H1 (cell line): Measurements from ENCODE around the gene PRKN. TPM values are rescaled to one million over a fixed set of nuclear protein-coding genes. Genes with fewer than 3 reads are reported as not detected.

Experiments
- CTCF ChIA-PET: fragments of 300-600 bp; sonication (Branson Sonifier 250); formaldehyde crosslinking; loops from one replicate; lab custom pipeline; 2021; ENCODE audit not compliant: partially characterized antibody; lab: Charles Lee
- POLR2A ChIA-PET: fragments of 300-600 bp; sonication (Branson Sonifier 250); formaldehyde crosslinking; loops from one replicate; lab custom pipeline; 2021; ENCODE audit warnings: inconsistent platforms; ENCODE audit not compliant: partially characterized antibody; lab: Charles Lee
- DNase-seq, 2 experiments: peaks; one replicate each; pipeline versions ENCODE4 v3.0.0 to v3.0.0-alpha.2; 2010 to 2022; ENCODE audit warnings: low spot score in 2 of 2, low read depth in 1 of 2, mixed read lengths in 1 of 2
- FAIRE-seq: peaks from 2 replicates; lab custom pipeline; 2011; peaks lifted over from hg19 to GRCh38; lab: Jason Lieb, UNC
- H2AFZ ChIP-seq: 2 replicates; pipeline ENCODE4 v1.8.1; 2012; ENCODE audit warnings: low read length, inconsistent platforms
- H2AK5ac ChIP-seq: 2 replicates; pipeline ENCODE4 v1.6.1; 2013; ENCODE audit warnings: low read depth, low read length
- H2BK120ac ChIP-seq: replicated peaks from 2 replicates; pipeline ENCODE3; 2013; ENCODE audit warnings: low read depth, low read length, inconsistent platforms
- H2BK12ac ChIP-seq: 2 replicates; pipeline ENCODE4 v1.6.1; 2013; ENCODE audit warnings: low read depth, low read length
- H2BK15ac ChIP-seq: 2 replicates; pipeline ENCODE4 v1.6.1; 2013; ENCODE audit warnings: low read length
- H2BK20ac ChIP-seq: 2 replicates; pipeline ENCODE4 v1.6.1; 2013; ENCODE audit warnings: low read length
- H2BK5ac ChIP-seq: 2 replicates; pipeline ENCODE4 v1.6.1; 2013; ENCODE audit warnings: low read depth, low read length
- H3K14ac ChIP-seq: 2 replicates; pipeline ENCODE4 v1.6.1; 2013; ENCODE audit warnings: inconsistent platforms; ENCODE audit not compliant: insufficient read length
- H3K18ac ChIP-seq: 2 replicates; pipeline ENCODE4 v1.6.1; 2013; ENCODE audit warnings: low read length; ENCODE audit errors: extremely low read depth
- H3K23ac ChIP-seq: 2 replicates; pipeline ENCODE4 v1.6.1; 2013; ENCODE audit warnings: inconsistent platforms; ENCODE audit not compliant: insufficient read length
- H3K23me2 ChIP-seq: 2 replicates; pipeline ENCODE4 v1.6.1; 2013; ENCODE audit warnings: low read depth, low read length
- H3K27ac ChIP-seq: 2 replicates; pipeline ENCODE4 v1.6.1; 2011; ENCODE audit warnings: low read depth, low read length, inconsistent platforms
- H3K27me3 ChIP-seq, 4 experiments: replicated peaks in 1 of 4; 1 replicate in 1 of 4; 2 replicates in 3 of 4; pipeline versions ENCODE4 v1.6.1 to v1.8.1; 2011 to 2013; ENCODE audit warnings: low read length in 3 of 4, mild to moderate bottlenecking in 3 of 4, inconsistent platforms in 2 of 4, mixed read lengths in 2 of 4, moderate library complexity in 1 of 4; ENCODE audit not compliant: control insufficient read depth in 3 of 4, insufficient read depth in 3 of 4; ENCODE audit errors: extremely low read depth in 1 of 4
- H3K36me3 ChIP-seq, 4 experiments: 2 replicates each; pipeline versions ENCODE4 v1.6.1 to v1.8.1; 2011 to 2013; ENCODE audit warnings: mild to moderate bottlenecking in 4 of 4, low read length in 3 of 4, moderate library complexity in 2 of 4, control low read depth in 1 of 4, inconsistent platforms in 1 of 4; ENCODE audit not compliant: insufficient read depth in 4 of 4, control insufficient read depth in 2 of 4
- H3K4ac ChIP-seq: replicated peaks from 2 replicates; pipeline ENCODE3; 2013; ENCODE audit warnings: low read length, low read depth, mixed read lengths, inconsistent platforms; ENCODE audit not compliant: insufficient read length
- H3K4me1 ChIP-seq, 4 experiments: replicated peaks in 1 of 4; 1 replicate in 1 of 4; 2 replicates in 3 of 4; pipeline versions ENCODE4 v1.6.1 to v1.8.1; 2011 to 2013; ENCODE audit warnings: low read length in 3 of 4, inconsistent platforms in 2 of 4, mixed read lengths in 1 of 4; ENCODE audit not compliant: insufficient read depth in 4 of 4, control insufficient read depth in 3 of 4
- H3K4me2 ChIP-seq, 2 experiments: 2 replicates each; pipeline versions ENCODE4 v1.6.1 to v1.8.1; 2011 to 2013; ENCODE audit warnings: low read depth in 2 of 2, low read length in 2 of 2, control low read depth in 1 of 2, inconsistent platforms in 1 of 2, mild to moderate bottlenecking in 1 of 2; ENCODE audit not compliant: insufficient read depth in 1 of 2
- H3K4me3 ChIP-seq, 4 experiments: fragments of 200-600, 300-600 bp in 1 of 4; sonication (generic), shearing (Covaris generic), sonication (Bioruptor Twin) in 1 of 4; 2 replicates each; pipeline versions ENCODE4 v1.5.1 to v1.8.1; 2011 to 2016; ENCODE audit warnings: low read length in 4 of 4, low read depth in 3 of 4, control low read depth in 2 of 4, inconsistent platforms in 2 of 4, mild to moderate bottlenecking in 2 of 4, mixed read lengths in 1 of 4, moderate library complexity in 1 of 4; ENCODE audit not compliant: insufficient read depth in 2 of 4; ENCODE audit errors: extremely low read depth in 1 of 4
- H3K56ac ChIP-seq: replicated peaks from 2 replicates; pipeline ENCODE3; 2013; ENCODE audit warnings: low read depth, mild to moderate bottlenecking, mixed read lengths, low read length, inconsistent platforms; ENCODE audit not compliant: insufficient read length
- H3K79me1 ChIP-seq: 2 replicates; pipeline ENCODE4 v1.6.1; 2013; ENCODE audit warnings: low read depth, low read length, control low read depth
- H3K79me2 ChIP-seq, 2 experiments: 2 replicates each; pipeline versions ENCODE4 v1.6.1 to v1.8.1; 2012 to 2013; ENCODE audit warnings: low read length in 2 of 2, mild to moderate bottlenecking in 2 of 2, inconsistent platforms in 1 of 2; ENCODE audit not compliant: insufficient read depth in 2 of 2, control insufficient read depth in 1 of 2
- H3K9ac ChIP-seq, 4 experiments: replicated peaks in 1 of 4; 1 replicate in 1 of 4; 2 replicates in 3 of 4; pipeline versions ENCODE4 v1.6.1 to v1.8.1; 2011 to 2013; ENCODE audit warnings: low read depth in 3 of 4, low read length in 3 of 4, control low read depth in 2 of 4, mild to moderate bottlenecking in 2 of 4, moderate library complexity in 2 of 4, inconsistent platforms in 1 of 4; ENCODE audit errors: extremely low read depth in 1 of 4
- H3K9me3 ChIP-seq, 2 experiments: 2 replicates each; pipeline versions ENCODE4 v1.6.1 to v1.8.1; 2012 to 2013; ENCODE audit warnings: mild to moderate bottlenecking in 2 of 2, moderate library complexity in 2 of 2, control low read depth in 1 of 2, inconsistent platforms in 1 of 2, low read depth in 1 of 2, low read length in 1 of 2, mixed read lengths in 1 of 2; ENCODE audit not compliant: insufficient read depth in 2 of 2
- H4K20me1 ChIP-seq, 2 experiments: replicated peaks in 1 of 2; 2 replicates each; pipeline versions ENCODE3 to v1.8.1; 2011 to 2013; ENCODE audit warnings: inconsistent platforms in 2 of 2, low read length in 2 of 2, mild to moderate bottlenecking in 1 of 2; ENCODE audit not compliant: insufficient read depth in 2 of 2, control insufficient read depth in 1 of 2
- H4K5ac ChIP-seq: 2 replicates; pipeline ENCODE4 v1.6.1; 2013; ENCODE audit warnings: low read length, low read depth, mixed read lengths, inconsistent platforms; ENCODE audit not compliant: insufficient read length
- H4K8ac ChIP-seq: 2 replicates; pipeline ENCODE4 v1.8.0; 2013; ENCODE audit warnings: mild to moderate bottlenecking, moderate library complexity, low read length, inconsistent platforms; ENCODE audit not compliant: insufficient read depth; ENCODE audit errors: extremely low read depth
- H4K91ac ChIP-seq: replicated peaks from 2 replicates; pipeline ENCODE3; 2013; ENCODE audit warnings: low read length, mixed read lengths, inconsistent platforms; ENCODE audit not compliant: insufficient read length
- CBX8 ChIP-seq: fragments of 300-800, 300-1000 bp; sonication (generic); IDR thresholded peaks from 2 replicates; pipeline ENCODE4 v1.7.1; 2016; ENCODE audit warnings: low read depth, low read length, borderline replicate concordance
- JUN ChIP-seq: IDR thresholded peaks from 2 replicates; pipeline ENCODE4 v1.6.1; 2011; ENCODE audit warnings: low read depth, mild to moderate bottlenecking, improper control_type of control experiment, low read length
- JUND ChIP-seq: IDR thresholded peaks from 2 replicates; pipeline ENCODE4 v1.6.1; 2011; ENCODE audit warnings: mild to moderate bottlenecking, improper control_type of control experiment, low read length
- KDM5A ChIP-seq: fragments of 200-600 bp; IDR thresholded peaks from 2 replicates; pipeline ENCODE4 v1.7.1; 2012; ENCODE audit warnings: mild to moderate bottlenecking, low read length, inconsistent platforms, mixed read lengths
- MAFK ChIP-seq: IDR thresholded peaks from 2 replicates; pipeline ENCODE4 v1.6.1; 2012; ENCODE audit warnings: low read depth, mild to moderate bottlenecking, improper control_type of control experiment, low read length
- NANOG ChIP-seq: IDR thresholded peaks from 2 replicates; pipeline ENCODE4 v1.6.1; 2011; ENCODE audit warnings: low read length, low read depth, mild to moderate bottlenecking, inconsistent platforms; ENCODE audit not compliant: insufficient read depth, poor library complexity, severe bottlenecking
- PHF8 ChIP-seq: fragments of 200-600 bp; sonication (generic); conservative IDR thresholded peaks from 2 replicates; pipeline ENCODE4 v1.7.1; 2012; ENCODE audit warnings: low read depth, mild to moderate bottlenecking, inconsistent platforms, low read length, moderate library complexity
- POU5F1 ChIP-seq: IDR thresholded peaks from 2 replicates; pipeline ENCODE4 v1.6.1; 2011; ENCODE audit warnings: low read depth, mild to moderate bottlenecking, low read length, moderate library complexity
- RNF2 ChIP-seq: fragments of 200-900, 300-1000 bp; sonication (generic); IDR thresholded peaks from 2 replicates; pipeline ENCODE4 v1.7.1; 2016; ENCODE audit warnings: borderline replicate concordance, low read depth, mild to moderate bottlenecking, antibody characterized with exemption, low read length; ENCODE audit not compliant: poor library complexity, severe bottlenecking; ENCODE audit errors: missing control alignments
- SIN3A ChIP-seq, 2 experiments: IDR thresholded peaks in 1 of 2; conservative IDR thresholded peaks in 1 of 2; 2 replicates each; pipeline ENCODE4 v1.6.1; 2011 to 2012; ENCODE audit warnings: low read length in 2 of 2, improper control_type of control experiment in 1 of 2, low read depth in 1 of 2, mild to moderate bottlenecking in 1 of 2
- SIRT6 ChIP-seq: IDR thresholded peaks from one replicate; pipeline ENCODE4 v1.7.1; 2012; ENCODE audit warnings: low read length, inconsistent platforms
- SIX5 ChIP-seq: IDR thresholded peaks from 2 replicates; pipeline ENCODE4 v1.6.1; 2011; ENCODE audit warnings: mild to moderate bottlenecking, low read depth, low read length
- SP2 ChIP-seq: IDR thresholded peaks from 2 replicates; pipeline ENCODE4 v1.6.1; 2012; ENCODE audit warnings: mild to moderate bottlenecking, low read length, inconsistent platforms
- TCF12 ChIP-seq: IDR thresholded peaks from 2 replicates; pipeline ENCODE4 v1.6.1; 2011; ENCODE audit warnings: low read depth, mild to moderate bottlenecking, low read length
- WGBS, 2 experiments: shearing (Covaris generic) in 1 of 2; methylation state at CpG; one replicate each; pipeline versions ENCODE4 v1.1.6 to v1.1.7; 2013 to 2015; ENCODE audit warnings: low lambda C conversion rate in 2 of 2, mixed read lengths in 2 of 2, inconsistent platforms in 1 of 2, low coverage in 1 of 2, missing lambda C conversion rate in 1 of 2; ENCODE audit not compliant: insufficient replicate concordance in 2 of 2, insufficient coverage in 1 of 2, insufficient read length in 1 of 2; ENCODE audit errors: extremely low coverage in 1 of 2, missing lambda C conversion rate in 1 of 2; 5-methylcytosine and 5-hydroxymethylcytosine counted together
- polyA plus RNA-seq, 7 experiments: library from polyadenylated mRNA; depleted of rRNA in 3 of 7; stranded (reverse) in 5 of 7; unstranded in 2 of 7; fragments of >200 nt in 5 of 7; fragments of 200-250 nt in 2 of 7; gene quantifications; 1 replicate in 5 of 7; 2 replicates in 1 of 7; 4 replicates in 1 of 7; pipeline versions ENCODE4 v1.2.1 to v1.2.3, GENCODE V29; 2011 to 2013; ENCODE audit warnings: missing spikeins in 2 of 7, mixed read lengths in 2 of 7
- total RNA-seq: library from RNA; stranded (reverse); fragmentation: NEBNext Ultra II Directional; extraction: Animal tissue kit (Norgen Biotek cat#: 25700); gene quantifications from 2 replicates; pipeline ENCODE4 v1.2.1, GENCODE V29; 2021

The PRKN gene
- total and polyA plus RNA-seq, 2 of the 8 experiments (the other 6 are each of a cell fraction or from before 2014, with no cell fraction given) = 0.13 to 0.29 TPM

- Histone ChIP-seq H2BK12ac (no peak overlapping the region), H2AFZ (no peak overlapping the region), H3K4me2 (no peak overlapping the region), H4K91ac (no peak overlapping the region), H3K4me3 (no peak overlapping the region), H3K79me2 (no peaks in the 10 kb centered on the region), H3K79me1 (no peaks in the 10 kb centered on the region), H2AK5ac (no peak overlapping the region), H2BK120ac (no peak overlapping the region), H3K4me1 (peaks cover 0 to 2% (median 0%) of the 10 kb centered on the region in 4 experiments; a peak in 1 of 7 replicates), H2BK20ac (no peak overlapping the region), H3K23ac (no peak overlapping the region), H3K36me3 (no peaks in the 10 kb centered on the region), H3K27ac (no peak overlapping the region), H3K14ac (no peak overlapping the region), H3K27me3 (no peaks in the 10 kb centered on the region), H2BK15ac (no peak overlapping the region), H4K5ac (no peak overlapping the region), H3K18ac (no peak overlapping the region), H2BK5ac (no peak overlapping the region), H3K56ac (no peak overlapping the region), H4K8ac (no peak overlapping the region), H3K4ac (no peak overlapping the region), H3K9ac (no peak overlapping the region), H4K20me1 (no peaks in the 10 kb centered on the region), H3K9me3 (no peaks in the 10 kb centered on the region), H3K23me2 (no peaks in the 10 kb centered on the region; the same call in 1 of the 2 replicates)
- 82% methylated on average over 2 of the region's 2 CpGs; no CpG with 5 or more reads in 1 of the 2 experiments for WGBS, 2 experiments
- TF ChIP-seq TCF12 (no peak), CBX8 (no peak), NANOG (no peak), RNF2 (no peak), KDM5A (no peak), POU5F1 (no peak), SIX5 (no peak), JUN (no peak), MAFK (no peak), PHF8 (no peak), JUND (no peak), SIN3A (conservative IDR thresholded peaks at IDR 0.05 in 1 of 2, IDR thresholded peaks at IDR 0.05 in 1 of 2; ENCODE audit: low read depth in 1 of 2, low read length in 2 of 2) (no peak), SIRT6 (no peak), SP2 (no peak)
- POLR2A ChIA-PET = no interaction called here
- CTCF ChIA-PET = interaction anchor here (1.4 kb wide), 1 partner anchor 50 kb away, joined by 6 read pairs; no protein-coding TSS in a partner anchor
- DNase-seq = no peak
- no peak for FAIRE-seq
Measured at GRCh38 chr6:161547617-161548016, 1179.9 kb downstream of the PRKN start.
